ENCODE measurements around the gene TPRKB.
"Not testable (repeated sequence)": the region's sequence is repeated elsewhere in the genome, so short reads cannot be mapped to it uniquely, and the experiment has no call there.

Gene TPRKB

GRCh38 chr2:73736378-73736777 lies 767 bp downstream of the TPRKB start:
- no peak for DNase-seq

DNA sequence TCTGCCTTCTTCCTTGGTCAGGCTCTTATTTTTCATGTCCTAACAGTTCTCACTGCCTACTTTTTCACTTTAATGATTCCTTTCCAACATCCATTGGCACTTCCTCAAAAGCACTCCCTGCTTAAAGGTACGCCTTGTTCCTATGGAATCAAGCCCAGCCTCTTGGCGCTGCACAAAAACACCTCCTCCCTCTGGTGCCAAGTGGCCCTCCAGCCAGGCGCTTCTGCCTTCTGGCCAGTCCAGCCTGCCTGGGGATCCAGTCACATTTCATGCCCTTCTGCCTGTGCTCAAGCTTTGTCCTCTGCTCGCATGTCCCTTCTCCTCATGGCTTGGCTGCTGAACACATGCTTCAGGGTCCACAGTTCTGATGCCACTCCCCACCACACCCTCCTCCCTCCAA lies 6.3 kb downstream of the TPRKB start:
- peak; percentile 28 for DNase-seq

DNA sequence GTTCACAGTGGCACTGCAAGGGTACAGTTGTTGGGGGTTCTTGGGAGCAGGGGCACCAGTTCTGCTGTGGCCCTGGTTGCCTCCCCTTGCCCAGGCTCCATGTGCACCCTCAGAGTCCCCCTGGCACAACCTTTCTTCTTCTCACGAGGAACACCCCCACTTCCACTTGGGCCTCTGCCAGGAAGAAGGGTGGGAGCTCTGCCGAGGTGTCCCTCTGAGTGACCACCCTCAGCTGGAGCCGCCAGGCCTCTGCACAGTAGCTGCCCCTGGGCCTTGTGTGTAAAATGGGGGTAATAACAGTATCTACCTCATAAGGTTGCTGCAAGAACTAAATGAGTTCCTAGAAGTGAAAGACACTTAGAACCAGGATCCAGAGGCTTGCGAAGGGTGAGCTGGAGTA lies 8.4 kb downstream of the TPRKB start:
- no peak for DNase-seq

GRCh38 chr2:73728043-73728442 lies 9.1 kb downstream of the TPRKB start:
- DNase-seq, result no peak

GRCh38 chr2:73726657-73727056 lies 10.5 kb downstream of the TPRKB start:
- not testable (repeated sequence) for DNase-seq

DNA sequence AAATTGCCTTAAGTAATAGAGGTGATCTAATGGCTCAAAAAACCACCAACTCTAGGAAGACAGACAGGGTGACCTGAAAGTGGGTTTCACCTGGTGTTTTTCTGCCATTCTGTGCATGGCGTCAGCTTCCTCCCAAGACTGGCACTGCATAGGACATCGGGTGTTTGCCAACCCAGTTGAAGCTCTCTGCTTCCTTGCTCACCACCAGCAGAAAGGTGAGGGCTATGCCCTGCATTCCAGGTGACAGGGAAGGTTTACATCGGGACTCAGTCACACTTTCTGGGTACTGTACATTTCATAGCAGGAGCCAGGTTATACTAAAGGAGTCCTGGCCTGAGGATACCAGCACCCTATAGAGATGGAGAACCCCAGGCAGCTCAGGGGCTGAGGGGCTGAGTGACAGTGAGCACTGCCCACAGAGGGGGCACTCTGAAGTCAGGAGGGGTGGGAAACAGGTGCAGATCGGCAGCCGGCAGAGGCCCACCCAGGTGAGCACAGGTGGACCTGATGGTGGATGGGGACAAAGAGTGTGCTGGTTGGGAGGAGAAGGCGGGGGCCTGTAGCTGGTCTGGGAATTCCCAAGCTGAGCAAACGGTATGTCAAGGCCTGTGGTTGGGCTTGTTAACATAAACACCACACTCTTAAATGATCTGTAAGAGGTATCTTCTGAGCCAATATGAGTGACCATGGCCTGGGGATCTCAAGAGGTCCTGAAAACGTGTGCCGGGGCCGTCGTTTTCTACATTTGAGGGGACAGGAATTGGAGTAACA lies 18.1 kb downstream of the TPRKB start:
- DNase-seq, result no peak

- DNase-seq, result no peak
These were observed 18.7 kb downstream of the TPRKB start for GRCh38 chr2:73718421-73718820.

DNA sequence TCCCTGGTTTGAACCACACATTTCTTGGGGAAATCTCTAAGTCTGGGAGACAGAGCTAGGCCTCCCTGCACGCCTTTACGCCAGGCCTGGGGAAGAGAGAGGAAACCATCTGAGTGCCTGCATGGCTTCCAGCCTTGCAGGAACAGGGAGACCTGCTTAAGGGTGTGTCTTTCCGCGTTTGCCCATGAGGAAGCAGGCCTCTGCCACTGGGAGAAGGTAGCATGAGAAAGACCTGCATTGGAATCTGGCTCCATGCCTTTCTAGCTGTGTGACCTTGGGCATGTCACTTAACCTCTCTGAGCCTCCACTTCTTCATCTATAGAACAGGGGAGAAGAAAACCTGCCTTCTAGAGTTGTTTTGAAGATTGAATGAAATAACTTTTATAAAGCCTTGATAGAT lies 19.4 kb downstream of the TPRKB start:
- DNase-seq, result not testable (repeated sequence)

GRCh38 chr2:73717251-73717606 lies 19.9 kb downstream of the TPRKB start:
- no peak for DNase-seq

DNA sequence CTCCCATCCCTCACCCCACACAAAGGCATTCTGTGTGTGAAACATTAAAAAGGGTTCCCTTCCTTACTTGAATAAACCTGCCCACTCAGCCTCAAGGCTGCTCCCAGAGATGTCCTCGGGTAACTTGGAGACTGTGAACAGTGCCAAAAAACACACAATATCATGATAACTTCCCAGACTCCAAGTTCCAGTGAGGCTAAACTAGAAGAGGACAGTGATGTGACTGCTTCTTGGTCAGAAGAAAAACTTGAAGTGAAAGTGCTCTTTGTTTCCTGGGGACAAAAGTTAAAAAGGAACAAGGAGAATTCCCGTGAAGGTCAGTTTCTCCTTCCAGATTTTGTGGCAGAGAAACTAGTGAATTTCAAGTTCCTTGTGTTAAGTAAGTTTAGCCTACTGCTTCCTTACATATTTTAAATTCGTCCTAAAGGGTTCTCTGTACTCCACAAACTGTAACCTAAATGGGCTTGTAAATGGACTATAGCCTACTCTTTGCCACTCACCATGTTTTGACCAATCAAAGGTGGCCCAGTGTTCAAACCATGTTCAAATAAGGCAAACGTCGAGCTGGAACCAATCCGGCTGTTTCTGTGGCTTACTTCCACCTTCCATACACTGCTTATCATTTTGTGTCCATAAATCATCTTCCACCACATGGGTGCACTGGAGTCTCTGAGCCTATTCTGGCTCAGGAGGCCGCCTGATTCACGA lies 20.4 kb downstream of the TPRKB start:
- peak; percentile 6 for DNase-seq

DNA sequence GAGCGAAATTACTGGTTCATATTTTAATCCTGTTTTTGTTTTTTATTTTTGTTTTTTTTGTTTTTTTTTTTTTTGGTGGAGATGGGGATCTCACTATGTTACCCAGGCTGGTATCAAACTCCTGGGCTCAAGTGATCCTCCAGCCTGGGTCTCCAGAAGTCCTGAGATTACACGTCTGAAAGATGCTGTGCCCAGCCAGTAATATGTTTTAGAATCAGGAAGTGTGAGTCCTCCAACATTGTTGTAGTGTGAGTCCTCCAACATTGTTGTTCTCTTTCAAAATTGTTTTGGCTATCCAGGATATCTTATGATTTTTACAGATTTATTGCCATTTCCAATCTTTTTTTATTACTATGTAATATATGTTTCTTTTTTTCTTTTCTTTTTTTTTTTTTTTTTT lies 23.1 kb downstream of the TPRKB start:
- DNase-seq, result no peak

GRCh38 chr2:73708527-73708926 lies 28.6 kb downstream of the TPRKB start:
- DNase-seq, result no peak

DNA sequence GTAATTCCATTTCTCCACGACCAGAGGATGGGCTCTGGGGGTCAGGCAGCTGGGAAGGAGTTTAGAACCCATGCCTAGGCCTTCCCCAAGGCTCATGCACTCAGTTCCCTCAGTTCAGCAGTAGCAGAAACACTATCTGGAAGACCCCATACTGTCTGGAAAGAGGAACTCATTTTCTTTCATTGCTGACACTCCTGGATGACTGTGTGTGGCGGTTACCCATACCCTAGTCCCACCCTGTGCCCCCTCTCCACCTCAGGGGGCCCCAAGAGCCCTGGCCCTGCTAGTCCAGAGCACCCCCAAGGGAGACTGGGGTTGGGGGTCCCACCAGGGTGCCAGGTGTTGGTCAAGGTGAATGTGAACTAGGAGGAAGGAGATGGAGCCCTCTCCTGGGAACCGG lies 29.5 kb downstream of the TPRKB start:
- DNase-seq, result no peak

DNA sequence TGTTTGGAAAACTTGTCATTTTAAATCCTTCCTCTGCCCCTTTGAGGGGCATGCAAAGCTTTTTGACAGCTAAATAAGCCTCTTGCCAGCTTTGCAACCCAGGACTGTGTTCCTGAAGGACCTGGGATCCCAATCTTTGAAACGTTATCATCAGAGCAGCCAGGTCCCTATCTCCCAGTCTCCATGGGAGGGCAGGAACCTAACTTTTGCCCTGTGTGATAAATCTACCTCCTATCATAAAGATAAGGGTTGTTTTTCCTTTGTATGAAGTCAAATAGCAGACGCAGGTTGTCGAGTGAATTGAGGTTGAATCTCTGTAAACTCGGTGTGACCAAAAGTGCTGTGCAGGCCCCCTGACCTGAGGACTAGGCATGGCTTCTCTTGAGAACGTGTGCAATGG lies 30.1 kb downstream of the TPRKB start:
- no peak for DNase-seq

- no peak for DNase-seq
These were observed 32.1 kb downstream of the TPRKB start for GRCh38 chr2:73705091-73705490.

- no peak for DNase-seq
These were observed 32.9 kb downstream of the TPRKB start for GRCh38 chr2:73704285-73704684.

GRCh38 chr2:73703675-73704074 lies 33.5 kb downstream of the TPRKB start:
- DNase-seq, result no peak

DNA sequence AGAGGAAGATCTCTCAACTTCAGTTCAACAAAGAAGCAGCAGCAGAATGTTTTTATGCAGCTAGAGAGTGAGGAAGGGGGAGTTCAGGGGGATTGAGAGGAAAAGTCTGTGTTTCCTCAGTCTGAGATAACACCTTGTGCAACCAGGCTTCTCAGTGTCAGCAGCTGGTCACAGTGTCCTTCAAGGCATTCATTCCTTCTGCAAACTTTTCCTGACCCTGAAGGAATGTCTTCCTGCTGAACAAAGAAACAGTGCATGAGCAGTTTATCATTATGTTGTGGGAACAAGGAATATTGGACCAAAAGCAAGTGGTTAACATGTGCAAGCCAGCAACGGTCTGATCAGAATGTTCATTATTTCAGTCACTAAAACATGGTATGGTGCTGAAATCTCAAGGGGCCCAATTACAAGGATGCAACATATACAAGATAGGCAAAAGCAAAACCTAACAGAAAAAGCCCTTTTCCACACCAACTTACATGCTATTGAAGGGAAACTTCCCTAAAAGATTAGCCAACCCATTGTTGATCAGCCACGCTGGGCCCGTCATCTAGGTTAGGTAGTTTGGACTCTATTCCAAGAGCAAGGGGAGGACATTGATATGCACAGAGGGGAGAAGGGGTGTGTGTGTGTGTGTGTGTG lies 34.2 kb downstream of the TPRKB start:
- not testable (repeated sequence) for DNase-seq

GRCh38 chr2:73701968-73702665 lies 35.0 kb downstream of the TPRKB start:
- DNase-seq, result no peak

GRCh38 chr2:73701448-73701765 lies 35.7 kb downstream of the TPRKB start:
- DNase-seq, result not testable (repeated sequence)

DNA sequence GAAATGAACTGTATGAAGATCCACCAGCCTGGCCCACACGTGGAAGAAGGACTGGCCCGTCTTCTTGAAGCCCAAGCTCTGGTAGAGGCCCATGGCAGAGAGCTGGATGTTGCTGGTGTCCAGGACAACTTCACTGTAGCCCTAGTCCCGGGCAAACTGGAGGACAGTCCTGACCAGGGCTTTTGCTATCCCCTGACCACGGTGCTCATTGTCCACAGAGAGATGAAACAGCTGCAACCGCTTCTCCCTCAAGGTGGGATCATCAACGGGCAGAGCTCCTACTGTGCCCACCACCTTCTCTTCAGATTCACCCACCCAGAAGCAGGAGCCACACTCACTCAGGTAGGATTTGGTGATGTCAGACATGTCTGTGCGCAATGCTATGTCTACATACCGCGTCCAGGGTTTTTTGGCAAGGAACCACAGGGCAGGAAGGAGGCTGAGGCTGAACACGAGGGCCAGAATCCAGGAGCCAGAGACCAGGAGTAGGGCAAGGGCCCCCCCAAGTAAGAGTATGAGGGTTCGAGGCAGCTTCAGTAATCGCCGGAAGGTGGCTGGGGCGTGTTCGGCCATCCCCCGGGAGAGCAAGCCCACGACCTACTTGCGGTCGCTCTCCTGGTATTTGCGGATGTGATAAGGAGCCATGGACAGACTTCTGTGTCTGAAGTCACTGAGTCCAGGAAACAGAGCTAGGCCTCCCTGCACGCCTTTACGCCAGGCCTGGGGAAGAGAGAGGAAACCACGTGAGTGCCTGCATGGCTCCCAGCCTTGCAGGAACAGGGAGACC lies 36.3 kb downstream of the TPRKB start:
- no peak for DNase-seq

DNA sequence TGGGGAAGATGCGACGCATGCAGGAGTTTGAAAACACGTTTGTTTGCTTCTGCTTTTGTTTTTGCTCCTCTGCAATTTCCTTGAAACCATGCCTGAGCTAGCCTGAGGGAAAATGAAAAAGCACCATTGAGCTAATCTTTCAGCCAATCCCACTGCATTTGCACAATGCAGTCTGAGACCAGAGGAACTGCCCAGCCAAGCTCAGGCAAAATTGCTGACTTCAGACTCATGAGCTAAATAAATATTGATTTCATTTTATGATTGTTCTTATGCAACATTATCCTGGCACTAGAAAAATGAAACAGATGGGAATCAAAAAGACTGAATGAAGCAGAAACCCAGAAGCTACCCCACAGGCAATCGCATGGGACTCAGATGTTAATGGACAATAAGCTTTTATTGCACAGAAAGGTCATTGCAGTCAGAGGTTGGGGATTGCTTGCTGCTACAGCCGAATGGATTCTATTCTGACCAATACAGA lies 37.0 kb downstream of the TPRKB start:
- DNase-seq, result peak; percentile 25

DNA sequence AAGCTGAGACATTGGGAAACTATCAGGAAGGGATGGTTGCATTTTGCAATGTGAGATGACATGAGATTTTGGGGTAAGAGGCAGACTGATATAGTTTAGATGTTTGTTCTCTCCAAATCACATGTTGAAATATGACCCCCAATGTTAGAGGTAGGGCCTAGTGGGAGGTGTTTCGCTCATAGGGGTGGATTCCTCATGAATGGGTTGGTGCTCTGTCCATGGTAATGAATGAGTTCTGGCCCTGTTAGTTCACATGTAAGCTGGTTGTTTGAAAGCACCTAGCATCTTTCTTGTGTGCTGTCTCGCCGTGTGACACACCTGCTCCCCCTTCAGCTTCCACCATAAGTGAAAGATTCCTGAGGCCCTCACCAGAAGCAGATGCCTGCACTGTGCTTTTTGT lies 37.7 kb downstream of the TPRKB start:
- DNase-seq, result no peak
